GM06990 (cell line): Measurements from ENCODE around the gene EPHB4.

ENCODE experiments used
- DNase-seq: peaks from one replicate; pipeline ENCODE4 v3.0.0-alpha.2; 2011; ENCODE audit not compliant: insufficient read length; ENCODE audit errors: extremely low read depth
- H3K27me3 ChIP-seq: replicated peaks from 2 replicates; pipeline ENCODE4 v1.6.0; 2011; ENCODE audit warnings: low read length; ENCODE audit not compliant: control insufficient read depth, insufficient read depth
- H3K36me3 ChIP-seq: 2 replicates; pipeline ENCODE4 v1.5.1; 2011; ENCODE audit warnings: low read length; ENCODE audit not compliant: control insufficient read depth, insufficient read depth
- H3K4me3 ChIP-seq: replicated peaks from 2 replicates; pipeline ENCODE4 v1.5.1; 2011; ENCODE audit warnings: low read depth, mild to moderate bottlenecking, control low read depth, low read length
- TF ChIP-seq, protein P1 (sequence below): IDR thresholded peaks from 2 replicates; pipeline ENCODE4 v1.5.1; 2011; ENCODE audit warnings: low read length, control low read depth, mild to moderate bottlenecking, inconsistent platforms; ENCODE audit not compliant: insufficient read depth, poor library complexity, severe bottlenecking

EPHB4 gene

GRCh38 chr7:100781255-100781654 is 46.1 kb downstream of the EPHB4 start:
- Histone ChIP-seq H3K4me3 (no peak overlapping the region), H3K27me3 (no peaks in the 10 kb centered on the region), H3K36me3 (no peaks in the 10 kb centered on the region)
- TF ChIP-seq, protein P1, sequence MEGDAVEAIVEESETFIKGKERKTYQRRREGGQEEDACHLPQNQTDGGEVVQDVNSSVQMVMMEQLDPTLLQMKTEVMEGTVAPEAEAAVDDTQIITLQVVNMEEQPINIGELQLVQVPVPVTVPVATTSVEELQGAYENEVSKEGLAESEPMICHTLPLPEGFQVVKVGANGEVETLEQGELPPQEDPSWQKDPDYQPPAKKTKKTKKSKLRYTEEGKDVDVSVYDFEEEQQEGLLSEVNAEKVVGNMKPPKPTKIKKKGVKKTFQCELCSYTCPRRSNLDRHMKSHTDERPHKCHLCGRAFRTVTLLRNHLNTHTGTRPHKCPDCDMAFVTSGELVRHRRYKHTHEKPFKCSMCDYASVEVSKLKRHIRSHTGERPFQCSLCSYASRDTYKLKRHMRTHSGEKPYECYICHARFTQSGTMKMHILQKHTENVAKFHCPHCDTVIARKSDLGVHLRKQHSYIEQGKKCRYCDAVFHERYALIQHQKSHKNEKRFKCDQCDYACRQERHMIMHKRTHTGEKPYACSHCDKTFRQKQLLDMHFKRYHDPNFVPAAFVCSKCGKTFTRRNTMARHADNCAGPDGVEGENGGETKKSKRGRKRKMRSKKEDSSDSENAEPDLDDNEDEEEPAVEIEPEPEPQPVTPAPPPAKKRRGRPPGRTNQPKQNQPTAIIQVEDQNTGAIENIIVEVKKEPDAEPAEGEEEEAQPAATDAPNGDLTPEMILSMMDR, result no peak
- DNase-seq, result no peak

GRCh38 chr7:100779359-100779758 is 48.0 kb downstream of the EPHB4 start:
- DNase-seq, result no peak
- TF ChIP-seq, protein P1, result no peak
- Histone ChIP-seq H3K4me3 (no peak overlapping the region), H3K36me3 (no peaks in the 10 kb centered on the region), H3K27me3 (no peaks in the 10 kb centered on the region)

DNA sequence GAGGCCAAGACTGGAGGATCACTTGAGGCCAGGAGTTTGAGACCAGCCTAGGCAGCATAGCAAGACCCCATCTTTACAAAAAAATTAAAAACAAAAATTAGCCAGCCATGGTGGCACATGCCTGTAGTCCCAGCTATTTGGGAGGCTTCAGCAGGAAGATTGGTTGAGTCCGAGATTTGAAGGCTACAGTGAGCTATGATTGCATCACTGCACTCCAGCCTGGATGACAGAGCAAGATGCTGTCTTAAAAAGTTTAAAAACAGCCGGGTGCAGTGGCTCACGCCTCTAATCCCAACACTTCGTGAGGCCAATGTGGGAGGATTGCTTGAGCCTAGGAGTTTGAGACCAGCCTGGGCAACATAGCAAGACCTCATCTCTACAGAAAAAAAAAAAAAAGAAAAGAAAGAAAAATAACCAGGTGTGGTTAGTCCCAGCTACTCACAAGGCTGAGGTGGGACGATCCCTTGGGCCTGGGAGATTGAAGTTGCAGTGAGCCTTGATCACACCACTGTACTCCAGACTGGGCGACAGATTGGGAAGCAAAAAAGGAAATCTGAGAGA is 49.2 kb downstream of the EPHB4 start:
- H3K36me3 ChIP-seq, result no peaks in the 10 kb centered on the region
- no peak for DNase-seq
- H3K27me3 ChIP-seq, result no peaks in the 10 kb centered on the region
- H3K4me3 ChIP-seq, result no peak overlapping the region
- TF ChIP-seq, protein P1, result no peak

- DNase-seq, result no peak
- Histone ChIP-seq H3K27me3 (no peaks in the 10 kb centered on the region), H3K36me3 (no peaks in the 10 kb centered on the region), H3K4me3 (no peak overlapping the region)
- TF ChIP-seq, protein P1, result no peak
These were observed 53.8 kb downstream of the EPHB4 start for GRCh38 chr7:100773491-100773890.

DNA sequence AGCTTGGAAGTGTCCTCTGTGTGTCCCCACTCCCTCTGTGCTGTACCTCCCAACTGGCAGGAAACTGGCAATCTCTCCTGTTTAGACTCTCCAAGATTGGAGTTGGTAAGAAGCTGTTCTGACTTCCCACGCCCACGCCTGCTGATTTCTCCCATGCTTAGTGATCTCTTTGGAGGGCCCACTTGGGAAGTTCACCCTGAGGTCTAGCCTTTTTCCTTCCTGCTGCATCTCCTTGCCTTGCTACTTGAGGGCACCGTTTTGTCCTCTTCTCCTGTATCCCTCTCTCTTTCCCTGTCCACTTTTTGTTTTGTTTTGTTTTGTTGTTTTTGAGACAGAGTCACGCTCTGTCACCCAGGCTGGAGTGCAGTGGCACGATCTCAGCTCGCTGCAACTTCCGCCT is 58.5 kb downstream of the EPHB4 start:
- no peak for DNase-seq
- TF ChIP-seq, protein P1, result no peak
- Histone ChIP-seq H3K27me3 (peaks cover 1% of the 10 kb centered on the region; the same call in 1 of the 2 replicates), H3K4me3 (no peak overlapping the region), H3K36me3 (no peaks in the 10 kb centered on the region)

DNA sequence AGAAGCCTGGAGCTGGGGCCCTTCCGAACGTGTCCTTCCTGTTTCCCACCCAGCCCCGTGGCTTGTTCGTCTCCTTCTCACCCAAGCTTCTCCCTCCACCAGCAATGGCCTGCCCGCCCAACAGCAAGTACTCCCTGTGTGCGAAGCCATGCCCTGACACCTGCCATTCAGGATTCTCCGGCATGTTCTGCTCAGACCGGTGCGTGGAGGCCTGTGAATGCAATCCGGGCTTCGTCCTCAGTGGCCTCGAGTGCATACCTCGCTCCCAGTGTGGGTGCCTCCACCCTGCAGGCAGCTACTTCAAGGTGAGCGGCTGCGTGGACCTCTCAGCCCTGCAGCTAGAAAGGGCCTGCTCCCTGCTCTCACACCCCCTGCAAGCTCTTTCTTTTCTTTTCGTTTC is 62.1 kb downstream of the EPHB4 start:
- Histone ChIP-seq H3K4me3 (no peak overlapping the region), H3K36me3 (no peaks in the 10 kb centered on the region), H3K27me3 (peaks cover 2% of the 10 kb centered on the region)
- no peak for DNase-seq
- TF ChIP-seq, protein P1, result no peak
